ENCODE data around the gene LTBP1. TPM values are rescaled to one million over a fixed set of nuclear protein-coding genes. Genes with fewer than 3 reads are reported as not detected.

The LTBP1 gene
- total RNA-seq, 4 donors from 2014 or later: 5.1 to 12.9 (median 10.7) TPM

GRCh38 chr2:33104052-33104623 is 157.4 kb downstream of the LTBP1 start:
- no peak overlapping the region for H3K4me3 ChIP-seq (replicated peaks in 1 of 3)
- H3K9me3 ChIP-seq: no peaks in the 10 kb centered on the region
- H3K36me3 ChIP-seq: no peaks in the 10 kb centered on the region
- DNase-seq: no peak
- H3K4me1 ChIP-seq: no peaks in the 10 kb centered on the region
- TF ChIP-seq POLR2A (IDR thresholded peaks at IDR 0.05) (no peak), CTCF (IDR thresholded peaks at IDR 0.05) (no peak)
- H3K27me3 ChIP-seq: no peaks in the 10 kb centered on the region
- intact Hi-C loops (cut with DNase I): no loop called here
- 80% methylated on average over 5 of the region's 5 CpGs for WGBS, 2 donors
- no peak overlapping the region for H3K27ac ChIP-seq

GRCh38 chr2:33104726-33105125 is 158.0 kb downstream of the LTBP1 start:
- no peaks in the 10 kb centered on the region for H3K4me1 ChIP-seq
- no peaks in the 10 kb centered on the region for H3K36me3 ChIP-seq
- DNase-seq: no peak
- H3K4me3 ChIP-seq (replicated peaks in 1 of 3): no peak overlapping the region
- no peaks in the 10 kb centered on the region for H3K27me3 ChIP-seq
- WGBS, 2 donors: 61 to 69% methylated on average over 4 of the region's 4 CpGs
- intact Hi-C loops (cut with DNase I): no loop called here
- H3K9me3 ChIP-seq: no peaks in the 10 kb centered on the region
- TF ChIP-seq POLR2A (IDR thresholded peaks at IDR 0.05) (no peak), CTCF (IDR thresholded peaks at IDR 0.05) (no peak)
- no peak overlapping the region for H3K27ac ChIP-seq

GRCh38 chr2:33106115-33106514 is 159.4 kb downstream of the LTBP1 start:
- no peaks in the 10 kb centered on the region for H3K9me3 ChIP-seq
- intact Hi-C loops (cut with DNase I): no loop called here
- no peaks in the 10 kb centered on the region for H3K36me3 ChIP-seq
- TF ChIP-seq POLR2A (IDR thresholded peaks at IDR 0.05): no peak
- TF ChIP-seq CTCF (IDR thresholded peaks at IDR 0.05): no peak
- H3K4me1 ChIP-seq: no peaks in the 10 kb centered on the region
- H3K27ac ChIP-seq: no peak overlapping the region
- H3K4me3 ChIP-seq (replicated peaks in 1 of 3): no peak overlapping the region
- H3K27me3 ChIP-seq: no peaks in the 10 kb centered on the region
- no peak for DNase-seq

GRCh38 chr2:33107690-33108482 is 161.1 kb downstream of the LTBP1 start:
- DNase-seq: no peak
- no peaks in the 10 kb centered on the region for H3K27me3 ChIP-seq
- WGBS, 2 donors: 79 to 84% methylated on average over 8 of the region's 8 CpGs
- H3K9me3 ChIP-seq: no peaks in the 10 kb centered on the region
- H3K4me1 ChIP-seq: no peaks in the 10 kb centered on the region
- TF ChIP-seq CTCF (IDR thresholded peaks at IDR 0.05) (no peak), POLR2A (IDR thresholded peaks at IDR 0.05) (no peak)
- no peak overlapping the region for H3K4me3 ChIP-seq (replicated peaks in 1 of 3)
- H3K27ac ChIP-seq: no peak overlapping the region
- no peaks in the 10 kb centered on the region for H3K36me3 ChIP-seq
- intact Hi-C loops (cut with DNase I): no loop called here
